CMK (cell line): ENCODE results near the gene ANXA10.
"Not testable (repeated sequence)": the region's sequence is repeated elsewhere in the genome, so short reads cannot be mapped to it uniquely, and the experiment has no call there.

Experiments used
- DNase-seq: peaks from one replicate; pipeline ENCODE4 v3.0.0-alpha.2; 2010; ENCODE audit warnings: low read depth

Gene ANXA10

GRCh38 chr4:168154546-168155277, 62.4 kb downstream of the ANXA10 start:
- DNase-seq: no peak

GRCh38 chr4:168162604-168163003, 70.3 kb downstream of the ANXA10 start:
- no peak for DNase-seq

GRCh38 chr4:168163106-168163505, 70.8 kb downstream of the ANXA10 start:
- no peak for DNase-seq

- DNase-seq: no peak
Measured at GRCh38 chr4:168164045-168164444, 71.7 kb downstream of the ANXA10 start.

GRCh38 chr4:168164915-168165548, 72.7 kb downstream of the ANXA10 start:
- DNase-seq: no peak

- no peak for DNase-seq
Measured at GRCh38 chr4:168167714-168168284, 75.5 kb downstream of the ANXA10 start.

GRCh38 chr4:168174308-168174707, 82.0 kb downstream of the ANXA10 start:
- no peak for DNase-seq

- no peak for DNase-seq
Measured at GRCh38 chr4:168177546-168178149, 85.3 kb downstream of the ANXA10 start.

GRCh38 chr4:168183717-168184571, 91.6 kb downstream of the ANXA10 start:
- DNase-seq: no peak

GRCh38 chr4:168188754-168189153, 96.4 kb downstream of the ANXA10 start:
- no peak for DNase-seq

GRCh38 chr4:168197926-168198325, 105.6 kb downstream of the ANXA10 start:
- no peak for DNase-seq

GRCh38 chr4:168199260-168199957, 107.1 kb downstream of the ANXA10 start:
- no peak for DNase-seq

GRCh38 chr4:168200685-168201084, 108.3 kb downstream of the ANXA10 start:
- no peak for DNase-seq

GRCh38 chr4:168203233-168203911, 111.0 kb downstream of the ANXA10 start:
- no peak for DNase-seq

- DNase-seq: no peak
Measured at GRCh38 chr4:168208957-168209614, 116.7 kb downstream of the ANXA10 start.

GRCh38 chr4:168212656-168213055, 120.3 kb downstream of the ANXA10 start:
- DNase-seq: no peak

- not testable (repeated sequence) for DNase-seq
Measured at GRCh38 chr4:168213511-168213910, 121.2 kb downstream of the ANXA10 start.

GRCh38 chr4:168218645-168219044, 126.3 kb downstream of the ANXA10 start:
- DNase-seq: no peak

- DNase-seq: no peak
Measured at GRCh38 chr4:168220893-168221292, 128.6 kb downstream of the ANXA10 start.

- DNase-seq: no peak
Measured at GRCh38 chr4:168221301-168221700, 129.0 kb downstream of the ANXA10 start.
